GM23338 (cell line): ENCODE measurements around the gene SCAF4. TPM values are rescaled to one million over a fixed set of nuclear protein-coding genes. Genes with fewer than 3 reads are reported as not detected.

ENCODE experiments used
- ATAC-seq: fragments of 200-7000 bp; cut with Tn5 transposase; 3 replicates; pipeline ENCODE4 v1.9.1; 2020
- DNase-seq: peaks from one replicate; pipeline ENCODE4 v3.0.0-alpha.2; 2015; ENCODE audit warnings: low spot score
- H2AFZ ChIP-seq: fragments of 200-600 bp; sonication (generic); 2 replicates; pipeline ENCODE4 v1.8.0; 2016; ENCODE audit warnings: antibody characterized with exemption, mild to moderate bottlenecking, moderate library complexity
- H3F3A ChIP-seq: fragments of 200-600 bp; sonication (generic); replicated peaks from 2 replicates; pipeline ENCODE4 v1.8.0; 2017; ENCODE audit warnings: antibody characterized with exemption, mixed run types, low read depth
- H3K27ac ChIP-seq: fragments of 200-600 bp; sonication (generic); 2 replicates; pipeline ENCODE4 v1.6.1; 2016; ENCODE audit warnings: low read depth
- H3K27me3 ChIP-seq: fragments of 200-600 bp; sonication (generic); 2 replicates; pipeline ENCODE4 v1.8.0; 2016; ENCODE audit warnings: mild to moderate bottlenecking, mixed run types, moderate library complexity; ENCODE audit not compliant: insufficient read depth
- H3K36me3 ChIP-seq: fragments of 200-600 bp; sonication (generic); 2 replicates; pipeline ENCODE4 v1.8.0; 2016; ENCODE audit warnings: mild to moderate bottlenecking; ENCODE audit not compliant: insufficient read depth
- H3K4me1 ChIP-seq: fragments of 200-600 bp; sonication (generic); 2 replicates; pipeline ENCODE4 v1.8.0; 2016; ENCODE audit warnings: mild to moderate bottlenecking, moderate library complexity; ENCODE audit not compliant: insufficient read depth
- H3K4me2 ChIP-seq: fragments of 200-600 bp; sonication (generic); 2 replicates; pipeline ENCODE4 v1.7.1; 2017; ENCODE audit warnings: mixed run types
- H3K4me3 ChIP-seq: fragments of 200-600 bp; sonication (generic); 2 replicates; pipeline ENCODE4 v1.6.1; 2016; ENCODE audit warnings: mixed run types
- H3K79me2 ChIP-seq: fragments of 200-600 bp; sonication (generic); replicated peaks from 2 replicates; pipeline ENCODE4 v1.8.0; 2017; ENCODE audit warnings: mild to moderate bottlenecking; ENCODE audit not compliant: insufficient read depth
- H3K9me2 ChIP-seq: fragments of 200-600 bp; sonication (generic); 2 replicates; pipeline ENCODE4 v1.8.0; 2017; ENCODE audit not compliant: insufficient read depth
- H4K20me1 ChIP-seq: fragments of 200-600 bp; sonication (generic); replicated peaks from 2 replicates; pipeline ENCODE4 v1.8.0; 2017; ENCODE audit warnings: mild to moderate bottlenecking; ENCODE audit not compliant: insufficient read depth
- H3K27ac Mint-ChIP-seq: 2 replicates; pipeline ENCODE4 v1.8.0; 2020; ENCODE audit warnings: inconsistent platforms, mild to moderate bottlenecking, moderate library complexity, mixed read lengths
- H3K27me3 Mint-ChIP-seq: 3 replicates; pipeline ENCODE4 v1.8.0; 2022; ENCODE audit warnings: low read depth, mild to moderate bottlenecking, moderate library complexity, mixed read lengths, inconsistent platforms; ENCODE audit not compliant: insufficient read depth, poor library complexity
- H3K36me3 Mint-ChIP-seq: 3 replicates; pipeline ENCODE4 v1.8.0; 2021; ENCODE audit warnings: low read depth, mild to moderate bottlenecking, inconsistent platforms, moderate library complexity, mixed read lengths
- H3K4me1 Mint-ChIP-seq: 3 replicates; pipeline ENCODE4 v1.8.0; 2020; ENCODE audit warnings: mild to moderate bottlenecking, inconsistent platforms, mixed read lengths
- H3K4me3 Mint-ChIP-seq: 3 replicates; pipeline ENCODE4 v1.8.0; 2021; ENCODE audit warnings: moderate library complexity, mild to moderate bottlenecking, inconsistent platforms, mixed read lengths
- H3K9me3 Mint-ChIP-seq: 3 replicates; pipeline ENCODE4 v1.8.0; 2020; ENCODE audit warnings: moderate library complexity, mild to moderate bottlenecking, inconsistent platforms, mixed read lengths
- CREB1 ChIP-seq: fragments of 250-450 bp; sonication (Bioruptor Pico); IDR thresholded peaks from 2 replicates; pipeline ENCODE4 v1.5.0; 2020; ENCODE audit warnings: low read depth, mild to moderate bottlenecking, moderate library complexity
- CTCF ChIP-seq, 2 experiments: fragments of 200-600 bp in 1 of 2; sonication (generic) in 1 of 2; conservative IDR thresholded peaks; 2 replicates each; pipeline versions ENCODE4 v1.5.1 to v1.6.1; 2016 to 2017; ENCODE audit warnings: antibody characterized with exemption in 2 of 2, low read depth in 2 of 2, mild to moderate bottlenecking in 2 of 2, moderate library complexity in 1 of 2
- EZH2 ChIP-seq: fragments of 200-600 bp; sonication (generic); IDR thresholded peaks from one replicate; pipeline ENCODE4 v1.8.0; 2017; ENCODE audit warnings: antibody characterized with exemption, mild to moderate bottlenecking, low read depth; ENCODE audit not compliant: unreplicated experiment
- EZH2phosphoT487 ChIP-seq: fragments of 200-600 bp; sonication (generic); IDR thresholded peaks from one replicate; pipeline ENCODE4 v1.8.1; 2018; ENCODE audit warnings: antibody characterized with exemption; ENCODE audit not compliant: unreplicated experiment
- JUNB ChIP-seq: IDR thresholded peaks from one replicate; pipeline ENCODE4 v1.6.1; 2016; ENCODE audit warnings: antibody characterized with exemption; ENCODE audit not compliant: unreplicated experiment
- NANOG ChIP-seq: IDR thresholded peaks from 2 replicates; pipeline ENCODE4 v1.6.1; 2016; ENCODE audit warnings: antibody characterized with exemption, borderline replicate concordance
- POLR2AphosphoS5 ChIP-seq: IDR thresholded peaks from 2 replicates; pipeline ENCODE4 v1.6.1; 2016; ENCODE audit warnings: antibody characterized with exemption, low read depth
- STAT1 ChIP-seq: IDR thresholded peaks from one replicate; pipeline ENCODE4 v1.6.1; 2016; ENCODE audit warnings: antibody characterized with exemption; ENCODE audit not compliant: unreplicated experiment
- ZNF114 ChIP-seq: fragments of 250-450 bp; sonication (Bioruptor Pico); IDR thresholded peaks from 2 replicates; pipeline ENCODE4 v1.5.0; 2020; ENCODE audit warnings: mild to moderate bottlenecking, moderate library complexity
- ZNF331 ChIP-seq: fragments of 250-450 bp; sonication (Bioruptor Pico); IDR thresholded peaks from 2 replicates; pipeline ENCODE4 v1.5.0; 2020; ENCODE audit warnings: low read depth, mild to moderate bottlenecking, moderate library complexity
- polyA plus RNA-seq: library from polyadenylated mRNA; unstranded; fragments of >200 nt; fragmentation: Nextera tagmentation; extraction: Ambion mirVana; gene quantifications from 2 replicates; pipeline ENCODE4 v1.2.1, GENCODE V29; 2016
- total RNA-seq: library from RNA; depleted of rRNA; stranded (reverse); fragments of >200 nt; shearing (Covaris generic); gene quantifications from 2 replicates; pipeline ENCODE4 v1.2.3, GENCODE V29; 2014
- TF ChIP-seq, protein P1 (sequence below): fragments of 250-450 bp; sonication (Bioruptor Pico); IDR thresholded peaks from 2 replicates; pipeline ENCODE4 v1.5.0; 2020; ENCODE audit warnings: mild to moderate bottlenecking, moderate library complexity
- TF ChIP-seq, protein P2 (sequence below): IDR thresholded peaks from one replicate; pipeline ENCODE4 v1.6.1; 2018; ENCODE audit warnings: antibody characterized with exemption; ENCODE audit not compliant: unreplicated experiment
- TF ChIP-seq, protein P3 (sequence below): IDR thresholded peaks from 2 replicates; pipeline ENCODE4 v1.6.1; 2016; ENCODE audit warnings: antibody characterized with exemption

The SCAF4 gene
- total and polyA plus RNA-seq, 2 experiments from 2014 or later, result 29.7 to 45.8 TPM

- H3K79me2 ChIP-seq, result no peaks in the 10 kb centered on the region
- no peak overlapping the region for H3K4me3 Mint-ChIP-seq
- H3K9me3 Mint-ChIP-seq, result no peaks in the 10 kb centered on the region
- H3K27ac Mint-ChIP-seq, result no peak overlapping the region
- H3K9me2 ChIP-seq, result peaks cover 3% of the 10 kb centered on the region; the same call in 1 of the 2 replicates
- H4K20me1 ChIP-seq, result no peaks in the 10 kb centered on the region; the same call in 1 of the 2 replicates
- H3K27ac ChIP-seq, result no peak overlapping the region
- no peaks in the 10 kb centered on the region for H3K36me3 ChIP-seq
- H3K4me2 ChIP-seq, result no peak overlapping the region
- no peaks in the 10 kb centered on the region for H3F3A ChIP-seq
- DNase-seq (no peak), ATAC-seq (no peak)
- no peak for TF ChIP-seq POLR2AphosphoS5
- TF ChIP-seq, protein P1, sequence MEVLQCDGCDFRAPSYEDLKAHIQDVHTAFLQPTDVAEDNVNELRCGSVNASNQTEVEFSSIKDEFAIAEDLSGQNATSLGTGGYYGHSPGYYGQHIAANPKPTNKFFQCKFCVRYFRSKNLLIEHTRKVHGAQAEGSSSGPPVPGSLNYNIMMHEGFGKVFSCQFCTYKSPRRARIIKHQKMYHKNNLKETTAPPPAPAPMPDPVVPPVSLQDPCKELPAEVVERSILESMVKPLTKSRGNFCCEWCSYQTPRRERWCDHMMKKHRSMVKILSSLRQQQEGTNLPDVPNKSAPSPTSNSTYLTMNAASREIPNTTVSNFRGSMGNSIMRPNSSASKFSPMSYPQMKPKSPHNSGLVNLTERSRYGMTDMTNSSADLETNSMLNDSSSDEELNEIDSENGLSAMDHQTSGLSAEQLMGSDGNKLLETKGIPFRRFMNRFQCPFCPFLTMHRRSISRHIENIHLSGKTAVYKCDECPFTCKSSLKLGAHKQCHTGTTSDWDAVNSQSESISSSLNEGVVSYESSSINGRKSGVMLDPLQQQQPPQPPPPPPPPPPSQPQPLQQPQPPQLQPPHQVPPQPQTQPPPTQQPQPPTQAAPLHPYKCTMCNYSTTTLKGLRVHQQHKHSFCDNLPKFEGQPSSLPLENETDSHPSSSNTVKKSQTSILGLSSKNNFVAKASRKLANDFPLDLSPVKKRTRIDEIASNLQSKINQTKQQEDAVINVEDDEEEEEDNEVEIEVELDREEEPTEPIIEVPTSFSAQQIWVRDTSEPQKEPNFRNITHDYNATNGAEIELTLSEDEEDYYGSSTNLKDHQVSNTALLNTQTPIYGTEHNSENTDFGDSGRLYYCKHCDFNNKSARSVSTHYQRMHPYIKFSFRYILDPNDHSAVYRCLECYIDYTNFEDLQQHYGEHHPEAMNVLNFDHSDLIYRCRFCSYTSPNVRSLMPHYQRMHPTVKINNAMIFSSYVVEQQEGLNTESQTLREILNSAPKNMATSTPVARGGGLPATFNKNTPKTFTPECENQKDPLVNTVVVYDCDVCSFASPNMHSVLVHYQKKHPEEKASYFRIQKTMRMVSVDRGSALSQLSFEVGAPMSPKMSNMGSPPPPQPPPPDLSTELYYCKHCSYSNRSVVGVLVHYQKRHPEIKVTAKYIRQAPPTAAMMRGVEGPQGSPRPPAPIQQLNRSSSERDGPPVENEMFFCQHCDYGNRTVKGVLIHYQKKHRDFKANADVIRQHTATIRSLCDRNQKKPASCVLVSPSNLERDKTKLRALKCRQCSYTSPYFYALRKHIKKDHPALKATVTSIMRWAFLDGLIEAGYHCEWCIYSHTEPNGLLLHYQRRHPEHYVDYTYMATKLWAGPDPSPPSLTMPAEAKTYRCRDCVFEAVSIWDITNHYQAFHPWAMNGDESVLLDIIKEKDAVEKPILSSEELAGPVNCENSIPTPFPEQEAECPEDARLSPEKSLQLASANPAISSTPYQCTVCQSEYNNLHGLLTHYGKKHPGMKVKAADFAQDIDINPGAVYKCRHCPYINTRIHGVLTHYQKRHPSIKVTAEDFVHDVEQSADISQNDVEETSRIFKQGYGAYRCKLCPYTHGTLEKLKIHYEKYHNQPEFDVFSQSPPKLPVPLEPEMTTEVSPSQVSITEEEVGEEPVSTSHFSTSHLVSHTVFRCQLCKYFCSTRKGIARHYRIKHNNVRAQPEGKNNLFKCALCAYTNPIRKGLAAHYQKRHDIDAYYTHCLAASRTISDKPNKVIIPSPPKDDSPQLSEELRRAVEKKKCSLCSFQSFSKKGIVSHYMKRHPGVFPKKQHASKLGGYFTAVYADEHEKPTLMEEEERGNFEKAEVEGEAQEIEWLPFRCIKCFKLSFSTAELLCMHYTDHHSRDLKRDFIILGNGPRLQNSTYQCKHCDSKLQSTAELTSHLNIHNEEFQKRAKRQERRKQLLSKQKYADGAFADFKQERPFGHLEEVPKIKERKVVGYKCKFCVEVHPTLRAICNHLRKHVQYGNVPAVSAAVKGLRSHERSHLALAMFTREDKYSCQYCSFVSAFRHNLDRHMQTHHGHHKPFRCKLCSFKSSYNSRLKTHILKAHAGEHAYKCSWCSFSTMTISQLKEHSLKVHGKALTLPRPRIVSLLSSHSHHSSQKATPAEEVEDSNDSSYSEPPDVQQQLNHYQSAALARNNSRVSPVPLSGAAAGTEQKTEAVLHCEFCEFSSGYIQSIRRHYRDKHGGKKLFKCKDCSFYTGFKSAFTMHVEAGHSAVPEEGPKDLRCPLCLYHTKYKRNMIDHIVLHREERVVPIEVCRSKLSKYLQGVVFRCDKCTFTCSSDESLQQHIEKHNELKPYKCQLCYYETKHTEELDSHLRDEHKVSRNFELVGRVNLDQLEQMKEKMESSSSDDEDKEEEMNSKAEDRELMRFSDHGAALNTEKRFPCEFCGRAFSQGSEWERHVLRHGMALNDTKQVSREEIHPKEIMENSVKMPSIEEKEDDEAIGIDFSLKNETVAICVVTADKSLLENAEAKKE, result no peak
- no peak for TF ChIP-seq JUNB
- TF ChIP-seq, protein P2, sequence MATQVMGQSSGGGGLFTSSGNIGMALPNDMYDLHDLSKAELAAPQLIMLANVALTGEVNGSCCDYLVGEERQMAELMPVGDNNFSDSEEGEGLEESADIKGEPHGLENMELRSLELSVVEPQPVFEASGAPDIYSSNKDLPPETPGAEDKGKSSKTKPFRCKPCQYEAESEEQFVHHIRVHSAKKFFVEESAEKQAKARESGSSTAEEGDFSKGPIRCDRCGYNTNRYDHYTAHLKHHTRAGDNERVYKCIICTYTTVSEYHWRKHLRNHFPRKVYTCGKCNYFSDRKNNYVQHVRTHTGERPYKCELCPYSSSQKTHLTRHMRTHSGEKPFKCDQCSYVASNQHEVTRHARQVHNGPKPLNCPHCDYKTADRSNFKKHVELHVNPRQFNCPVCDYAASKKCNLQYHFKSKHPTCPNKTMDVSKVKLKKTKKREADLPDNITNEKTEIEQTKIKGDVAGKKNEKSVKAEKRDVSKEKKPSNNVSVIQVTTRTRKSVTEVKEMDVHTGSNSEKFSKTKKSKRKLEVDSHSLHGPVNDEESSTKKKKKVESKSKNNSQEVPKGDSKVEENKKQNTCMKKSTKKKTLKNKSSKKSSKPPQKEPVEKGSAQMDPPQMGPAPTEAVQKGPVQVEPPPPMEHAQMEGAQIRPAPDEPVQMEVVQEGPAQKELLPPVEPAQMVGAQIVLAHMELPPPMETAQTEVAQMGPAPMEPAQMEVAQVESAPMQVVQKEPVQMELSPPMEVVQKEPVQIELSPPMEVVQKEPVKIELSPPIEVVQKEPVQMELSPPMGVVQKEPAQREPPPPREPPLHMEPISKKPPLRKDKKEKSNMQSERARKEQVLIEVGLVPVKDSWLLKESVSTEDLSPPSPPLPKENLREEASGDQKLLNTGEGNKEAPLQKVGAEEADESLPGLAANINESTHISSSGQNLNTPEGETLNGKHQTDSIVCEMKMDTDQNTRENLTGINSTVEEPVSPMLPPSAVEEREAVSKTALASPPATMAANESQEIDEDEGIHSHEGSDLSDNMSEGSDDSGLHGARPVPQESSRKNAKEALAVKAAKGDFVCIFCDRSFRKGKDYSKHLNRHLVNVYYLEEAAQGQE, result no peak
- no peak for TF ChIP-seq STAT1
- no peak for TF ChIP-seq CTCF (conservative IDR thresholded peaks at IDR 0.05; ENCODE audit: low read depth in 2 of 2)
- no peak for TF ChIP-seq NANOG
- no peak for TF ChIP-seq ZNF114 (CRISPR knock-in tag)
- no peak for TF ChIP-seq EZH2
- no peak for TF ChIP-seq EZH2phosphoT487
- no peak for TF ChIP-seq ZNF331 (CRISPR knock-in tag)
- TF ChIP-seq, protein P3, sequence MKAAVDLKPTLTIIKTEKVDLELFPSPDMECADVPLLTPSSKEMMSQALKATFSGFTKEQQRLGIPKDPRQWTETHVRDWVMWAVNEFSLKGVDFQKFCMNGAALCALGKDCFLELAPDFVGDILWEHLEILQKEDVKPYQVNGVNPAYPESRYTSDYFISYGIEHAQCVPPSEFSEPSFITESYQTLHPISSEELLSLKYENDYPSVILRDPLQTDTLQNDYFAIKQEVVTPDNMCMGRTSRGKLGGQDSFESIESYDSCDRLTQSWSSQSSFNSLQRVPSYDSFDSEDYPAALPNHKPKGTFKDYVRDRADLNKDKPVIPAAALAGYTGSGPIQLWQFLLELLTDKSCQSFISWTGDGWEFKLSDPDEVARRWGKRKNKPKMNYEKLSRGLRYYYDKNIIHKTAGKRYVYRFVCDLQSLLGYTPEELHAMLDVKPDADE, result no peak
- no peak for TF ChIP-seq CREB1 (CRISPR knock-in tag)
- no peaks in the 10 kb centered on the region for H3K4me1 ChIP-seq
- 0 out of 2 replicates have a peak overlapping the region, but pooled peaks have one; percentile 14 for H2AFZ ChIP-seq
- no peaks in the 10 kb centered on the region for H3K36me3 Mint-ChIP-seq
- H3K27me3 Mint-ChIP-seq, result no peaks in the 10 kb centered on the region
- no peak overlapping the region for H3K4me3 ChIP-seq
- no peaks in the 10 kb centered on the region for H3K27me3 ChIP-seq
- no peaks in the 10 kb centered on the region for H3K4me1 Mint-ChIP-seq
These were observed 41.0 kb upstream of the SCAF4 start for GRCh38 chr21:31772674-31773555.
